HFF-Myc (cell line): Measurements from ENCODE around the gene ESM1.

Source experiments
- DNase-seq: peaks from one replicate; pipeline ENCODE4 v3.0.0-alpha.2; 2011; ENCODE audit warnings: low read depth; ENCODE audit errors: extremely low read depth
- H3K4me3 ChIP-seq: replicated peaks from 2 replicates; pipeline ENCODE4 v1.5.1; 2011; ENCODE audit warnings: low read depth, mild to moderate bottlenecking, control low read depth, low read length
- TF ChIP-seq, protein P1 (sequence below): IDR thresholded peaks from 2 replicates; pipeline ENCODE4 v1.5.1; 2012; ENCODE audit warnings: mild to moderate bottlenecking, low read depth, low read length, control low read depth; ENCODE audit errors: missing control alignments

ESM1 gene

DNA sequence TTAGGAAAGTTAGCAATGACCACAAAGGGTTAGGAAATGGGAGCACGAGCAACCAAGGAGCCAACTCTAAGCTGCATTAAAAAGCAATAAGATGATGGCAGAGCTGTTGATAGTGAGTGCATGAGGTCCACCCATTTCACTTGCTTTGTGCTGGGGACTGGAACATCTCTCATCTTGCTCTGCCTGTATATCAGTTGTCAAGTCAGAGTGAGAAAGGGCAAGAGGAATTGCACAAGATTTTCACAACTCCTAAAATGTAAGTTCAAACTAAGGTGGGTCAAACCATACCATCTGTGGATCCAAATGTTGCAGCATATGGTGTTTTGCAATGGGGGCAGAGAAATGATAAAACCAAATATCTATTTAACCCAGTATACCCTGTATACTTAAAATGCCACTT lies 2.8 kb upstream of the ESM1 start:
- TF ChIP-seq, protein P1, sequence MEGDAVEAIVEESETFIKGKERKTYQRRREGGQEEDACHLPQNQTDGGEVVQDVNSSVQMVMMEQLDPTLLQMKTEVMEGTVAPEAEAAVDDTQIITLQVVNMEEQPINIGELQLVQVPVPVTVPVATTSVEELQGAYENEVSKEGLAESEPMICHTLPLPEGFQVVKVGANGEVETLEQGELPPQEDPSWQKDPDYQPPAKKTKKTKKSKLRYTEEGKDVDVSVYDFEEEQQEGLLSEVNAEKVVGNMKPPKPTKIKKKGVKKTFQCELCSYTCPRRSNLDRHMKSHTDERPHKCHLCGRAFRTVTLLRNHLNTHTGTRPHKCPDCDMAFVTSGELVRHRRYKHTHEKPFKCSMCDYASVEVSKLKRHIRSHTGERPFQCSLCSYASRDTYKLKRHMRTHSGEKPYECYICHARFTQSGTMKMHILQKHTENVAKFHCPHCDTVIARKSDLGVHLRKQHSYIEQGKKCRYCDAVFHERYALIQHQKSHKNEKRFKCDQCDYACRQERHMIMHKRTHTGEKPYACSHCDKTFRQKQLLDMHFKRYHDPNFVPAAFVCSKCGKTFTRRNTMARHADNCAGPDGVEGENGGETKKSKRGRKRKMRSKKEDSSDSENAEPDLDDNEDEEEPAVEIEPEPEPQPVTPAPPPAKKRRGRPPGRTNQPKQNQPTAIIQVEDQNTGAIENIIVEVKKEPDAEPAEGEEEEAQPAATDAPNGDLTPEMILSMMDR: no peak
- DNase-seq: no peak
- H3K4me3 ChIP-seq: no peak overlapping the region

DNA sequence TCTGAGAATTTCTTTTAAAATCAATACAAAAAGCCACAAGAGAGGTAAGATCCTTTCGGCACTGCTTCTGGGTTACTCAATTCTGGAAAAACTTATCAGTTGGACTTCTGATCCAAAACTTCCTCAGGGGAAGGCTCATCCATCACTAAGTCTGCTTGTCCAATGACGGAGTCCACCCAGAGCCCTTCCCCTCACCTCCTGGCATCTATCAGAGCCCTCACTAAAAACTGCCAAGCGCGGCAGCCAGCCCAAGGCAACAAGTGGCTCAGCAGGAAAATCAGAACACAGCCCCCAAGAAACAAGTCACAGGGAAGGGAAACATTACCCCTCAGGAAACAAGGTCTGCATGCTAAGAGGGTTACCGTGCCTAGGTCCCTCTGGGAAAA lies 869 bp upstream of the ESM1 start:
- no peak for DNase-seq
- no peak overlapping the region for H3K4me3 ChIP-seq
- TF ChIP-seq, protein P1: no peak

DNA sequence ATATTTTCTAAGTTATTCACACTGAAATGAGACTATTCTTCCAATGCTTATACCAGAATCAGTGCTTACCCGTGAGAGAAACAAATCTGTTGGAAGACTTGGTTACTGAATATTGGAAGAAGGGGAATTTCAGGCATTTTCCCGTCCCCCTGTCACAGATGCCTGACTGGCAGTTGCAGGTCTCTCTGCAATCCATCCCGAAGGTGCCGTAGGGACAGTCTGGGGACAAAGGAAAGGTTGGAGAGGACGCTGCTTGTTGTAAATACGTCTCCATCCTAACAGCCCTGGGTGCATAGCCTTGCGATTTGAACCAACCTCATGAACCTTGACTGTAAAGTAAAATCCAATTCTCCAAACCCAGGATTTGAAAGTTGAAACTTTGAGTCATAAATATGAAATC lies 3.5 kb downstream of the ESM1 start:
- no peak for DNase-seq
- TF ChIP-seq, protein P1: no peak
- H3K4me3 ChIP-seq: no peak overlapping the region

DNA sequence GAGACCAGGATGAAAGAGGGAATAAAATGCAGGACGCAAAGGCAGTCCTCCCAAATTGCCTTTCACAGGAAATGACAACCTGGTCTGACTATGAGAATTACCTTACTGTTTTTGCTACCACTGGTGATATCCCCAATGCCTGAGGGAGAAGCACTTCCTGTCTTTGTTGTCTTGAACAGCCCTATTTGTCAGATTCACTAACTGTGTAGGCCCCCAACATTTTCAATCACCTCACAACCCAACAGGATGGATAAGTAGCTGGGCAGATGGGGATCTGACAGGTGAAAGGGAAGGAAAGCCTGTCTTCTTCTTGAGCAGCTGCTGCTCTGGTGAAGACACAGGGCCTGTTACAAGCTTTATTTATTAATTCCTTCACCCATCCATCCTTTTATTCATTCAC lies 9.7 kb downstream of the ESM1 start:
- TF ChIP-seq, protein P1: no peak
- DNase-seq: no peak
- no peak overlapping the region for H3K4me3 ChIP-seq

DNA sequence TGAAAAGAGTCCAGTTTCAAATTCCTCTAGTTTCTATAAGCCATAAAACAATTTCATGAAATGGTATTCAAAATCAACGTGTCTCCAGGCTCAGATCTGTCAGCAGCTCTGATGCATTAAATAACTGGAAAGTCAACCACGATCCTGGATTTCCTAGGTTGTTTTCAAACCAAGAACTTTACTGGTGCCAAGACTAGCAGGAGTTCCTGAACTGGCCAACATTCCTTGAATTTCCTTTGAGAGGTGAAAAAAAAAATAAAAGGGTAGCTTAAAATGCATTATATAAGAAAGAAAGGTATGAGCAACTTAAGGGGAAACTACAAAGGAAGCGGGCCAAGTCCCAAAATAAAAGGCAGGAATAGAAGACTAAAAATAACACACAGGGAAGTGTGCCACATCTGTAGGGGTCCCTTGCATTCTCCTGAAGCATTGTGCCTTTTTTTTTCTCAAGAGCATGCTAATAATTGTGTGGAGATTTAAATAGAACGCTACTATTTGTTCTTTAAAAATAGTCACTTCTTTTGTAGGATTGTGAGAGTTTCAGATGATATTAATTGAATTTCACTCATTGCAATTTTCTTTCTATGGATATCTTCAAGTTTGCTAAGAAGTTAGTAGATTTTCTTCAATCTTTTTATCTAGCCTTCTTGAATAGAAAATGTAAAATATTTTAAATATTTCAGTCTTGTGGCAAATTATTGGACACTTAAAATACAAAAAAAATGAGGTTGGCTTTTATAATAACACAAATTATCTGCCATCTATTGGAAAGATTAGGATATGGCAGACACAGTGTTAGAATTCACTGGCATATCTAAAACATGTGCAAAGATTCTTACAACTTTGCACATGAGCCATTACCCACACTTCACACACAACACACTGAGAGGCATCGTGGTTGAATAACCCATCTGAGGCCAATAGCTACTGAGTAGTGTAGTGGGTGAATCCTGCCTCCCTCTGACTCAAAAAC lies 15.3 kb downstream of the ESM1 start:
- no peak overlapping the region for H3K4me3 ChIP-seq
- no peak for DNase-seq

DNA sequence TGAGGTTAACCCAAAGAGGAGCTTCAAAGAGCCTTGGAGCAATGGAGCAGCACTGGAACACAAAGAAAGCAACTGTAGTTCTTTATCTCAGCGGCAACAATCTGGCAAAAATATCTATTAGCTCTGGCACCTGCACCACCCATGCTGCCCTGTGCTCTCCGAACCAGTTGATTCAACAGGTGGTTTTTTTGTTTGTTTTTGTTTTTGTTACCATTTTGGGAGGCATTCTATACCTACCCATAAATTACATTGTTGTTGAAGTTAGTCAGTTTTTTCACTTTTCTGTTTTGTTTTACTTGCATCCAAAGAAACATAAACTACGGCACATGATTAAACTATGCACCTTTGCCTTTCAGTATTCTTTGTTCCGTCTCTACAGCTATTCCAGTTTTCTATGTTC lies 16.2 kb downstream of the ESM1 start:
- H3K4me3 ChIP-seq: no peak overlapping the region
- no peak for DNase-seq
- TF ChIP-seq, protein P1: no peak

More for the DNA sequence above, 15.3 kb downstream of the ESM1 start:
- TF ChIP-seq, protein P1: no peak
